Spleen (tissue), 7 donors: ENCODE data around the gene SLC8A1.

Experiments used
- CTCF ChIP-seq, 11 experiments: fragments of 200-600 bp in 7 of 11; fragments of 450-650 bp in 4 of 11; sonication (generic) in 4 of 11; IDR thresholded peaks in 8 of 11; conservative IDR thresholded peaks in 3 of 11; 1 replicate in 7 of 11; 2 replicates in 4 of 11; pipeline versions ENCODE4 v1.4.0 to v1.8.0; 2016 to 2021; ENCODE audit warnings: antibody characterized with exemption in 11 of 11, inconsistent platforms in 4 of 11, mild to moderate bottlenecking in 1 of 11
- POLR2A ChIP-seq, 3 donors: fragments of 450-650 bp; IDR thresholded peaks; one replicate each; pipeline ENCODE4 v1.5.1; 2017; ENCODE audit warnings: antibody characterized with exemption in 3 of 3, mild to moderate bottlenecking in 1 of 3
- POLR2AphosphoS5 ChIP-seq, 3 donors: sonication (generic); formaldehyde crosslinking; IDR thresholded peaks; one replicate each; pipeline ENCODE4 v1.5.1; 2017; ENCODE audit warnings: antibody characterized with exemption in 3 of 3
- donor health status: DM: no; HTN: no; CAD: no; lungs with moderate emphysema.
- donor health status: DM: no; HTN: no; CAD: no.
- donor health status: DM: no; HTN: no; CAD: no.

DNA sequence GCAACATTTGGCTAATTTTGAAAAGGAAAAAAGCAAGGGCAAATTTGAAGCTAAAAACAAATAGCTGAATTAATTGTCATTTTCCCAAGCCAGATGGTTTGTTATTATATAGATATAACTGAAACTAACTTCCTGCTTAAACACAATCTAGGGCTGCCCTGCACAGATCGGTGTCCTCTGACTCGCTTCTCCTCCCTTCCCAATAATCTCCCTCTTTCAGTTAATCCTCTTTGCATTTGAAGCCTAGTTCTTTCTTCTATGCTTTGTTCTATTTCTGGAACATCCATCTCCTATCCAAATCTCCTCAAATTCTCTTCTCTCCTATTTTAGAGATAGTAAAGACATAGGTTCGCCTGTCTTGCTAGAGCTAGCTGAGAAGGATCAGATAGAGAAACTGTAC, 328.1 kb downstream of the SLC8A1 start:
- no peak for TF ChIP-seq POLR2AphosphoS5 (IDR thresholded peaks at IDR 0.05)
- no peak for TF ChIP-seq CTCF (IDR thresholded peaks at IDR 0.05 in 8 of 11, conservative IDR thresholded peaks at IDR 0.05 in 3 of 11)
- no peak for TF ChIP-seq POLR2A (IDR thresholded peaks at IDR 0.05)
